ENCODE data around the gene ZNF532.

The ZNF532 gene

GRCh38 chr18:58947136-58947732 is 82.6 kb downstream of the ZNF532 start:
- H3K36me3 Mint-ChIP-seq (ENCODE audit: low read depth): no peaks in the 10 kb centered on the region
- H3K4me1 Mint-ChIP-seq (ENCODE audit: low read depth): no peaks in the 10 kb centered on the region
- H3K27ac Mint-ChIP-seq: no peak overlapping the region
- H3K9me3 Mint-ChIP-seq: no peaks in the 10 kb centered on the region
- DNase-seq (ENCODE audit: low spot score): no peak
- H3K27me3 Mint-ChIP-seq (ENCODE audit: low read depth): no peaks in the 10 kb centered on the region
- no peak overlapping the region for H3K4me3 Mint-ChIP-seq

- Mint-ChIP-seq H3K36me3 (ENCODE audit: low read depth) (no peaks in the 10 kb centered on the region), H3K4me3 (no peak overlapping the region), H3K27me3 (ENCODE audit: low read depth) (no peaks in the 10 kb centered on the region), H3K4me1 (ENCODE audit: low read depth) (no peaks in the 10 kb centered on the region), H3K9me3 (no peaks in the 10 kb centered on the region), H3K27ac (no peak overlapping the region)
- DNase-seq (ENCODE audit: low spot score): no peak
Measured at GRCh38 chr18:58949031-58949430, 84.4 kb downstream of the ZNF532 start.

GRCh38 chr18:58951986-58952702 is 87.5 kb downstream of the ZNF532 start:
- no peaks in the 10 kb centered on the region for H3K27me3 Mint-ChIP-seq (ENCODE audit: low read depth)
- H3K9me3 Mint-ChIP-seq: no peaks in the 10 kb centered on the region
- no peak overlapping the region for H3K27ac Mint-ChIP-seq
- no peak for DNase-seq (ENCODE audit: low spot score)
- no peak overlapping the region for H3K4me3 Mint-ChIP-seq
- H3K36me3 Mint-ChIP-seq (ENCODE audit: low read depth): no peaks in the 10 kb centered on the region
- H3K4me1 Mint-ChIP-seq (ENCODE audit: low read depth): no peaks in the 10 kb centered on the region

GRCh38 chr18:58952858-58953257 is 88.2 kb downstream of the ZNF532 start:
- Mint-ChIP-seq H3K27ac (no peak overlapping the region), H3K4me1 (ENCODE audit: low read depth) (no peaks in the 10 kb centered on the region), H3K4me3 (no peak overlapping the region), H3K36me3 (ENCODE audit: low read depth) (no peaks in the 10 kb centered on the region), H3K9me3 (no peaks in the 10 kb centered on the region), H3K27me3 (ENCODE audit: low read depth) (no peaks in the 10 kb centered on the region)
- DNase-seq (ENCODE audit: low spot score): no peak

GRCh38 chr18:58953627-58954026 is 89.0 kb downstream of the ZNF532 start:
- Mint-ChIP-seq H3K4me3 (no peak overlapping the region), H3K27ac (no peak overlapping the region), H3K9me3 (no peaks in the 10 kb centered on the region), H3K4me1 (ENCODE audit: low read depth) (no peaks in the 10 kb centered on the region), H3K27me3 (ENCODE audit: low read depth) (no peaks in the 10 kb centered on the region), H3K36me3 (ENCODE audit: low read depth) (no peaks in the 10 kb centered on the region)
- no peak for DNase-seq (ENCODE audit: low spot score)

- H3K27me3 Mint-ChIP-seq (ENCODE audit: low read depth): no peaks in the 10 kb centered on the region
- no peak for DNase-seq (ENCODE audit: low spot score)
- no peaks in the 10 kb centered on the region for H3K9me3 Mint-ChIP-seq
- H3K27ac Mint-ChIP-seq: no peak overlapping the region
- H3K36me3 Mint-ChIP-seq (ENCODE audit: low read depth): no peaks in the 10 kb centered on the region
- no peaks in the 10 kb centered on the region for H3K4me1 Mint-ChIP-seq (ENCODE audit: low read depth)
- H3K4me3 Mint-ChIP-seq: no peak overlapping the region
Measured at GRCh38 chr18:58955001-58955400, 90.3 kb downstream of the ZNF532 start.

GRCh38 chr18:58955738-58956137 is 91.1 kb downstream of the ZNF532 start:
- no peak for DNase-seq (ENCODE audit: low spot score)
- Mint-ChIP-seq H3K27me3 (ENCODE audit: low read depth) (no peaks in the 10 kb centered on the region), H3K36me3 (ENCODE audit: low read depth) (no peaks in the 10 kb centered on the region), H3K4me3 (no peak overlapping the region), H3K27ac (no peak overlapping the region), H3K4me1 (ENCODE audit: low read depth) (no peaks in the 10 kb centered on the region), H3K9me3 (no peaks in the 10 kb centered on the region)

- no peaks in the 10 kb centered on the region for H3K36me3 Mint-ChIP-seq (ENCODE audit: low read depth)
- H3K27ac Mint-ChIP-seq: no peak overlapping the region
- H3K27me3 Mint-ChIP-seq (ENCODE audit: low read depth): no peaks in the 10 kb centered on the region
- H3K4me1 Mint-ChIP-seq (ENCODE audit: low read depth): no peaks in the 10 kb centered on the region
- DNase-seq (ENCODE audit: low spot score): no peak
- H3K4me3 Mint-ChIP-seq: no peak overlapping the region
- no peaks in the 10 kb centered on the region for H3K9me3 Mint-ChIP-seq
Measured at GRCh38 chr18:58958628-58959027, 94.0 kb downstream of the ZNF532 start.

GRCh38 chr18:58960508-58960907 is 95.8 kb downstream of the ZNF532 start:
- H3K4me3 Mint-ChIP-seq: no peak overlapping the region
- peaks cover 2% of the 10 kb centered on the region for H3K4me1 Mint-ChIP-seq (ENCODE audit: low read depth)
- H3K27ac Mint-ChIP-seq: no peak overlapping the region

GRCh38 chr18:58960946-58961722 is 96.5 kb downstream of the ZNF532 start:
- Mint-ChIP-seq H3K27me3 (ENCODE audit: low read depth) (no peaks in the 10 kb centered on the region), H3K27ac (no peak overlapping the region), H3K9me3 (no peaks in the 10 kb centered on the region), H3K4me1 (ENCODE audit: low read depth) (peaks cover 2% of the 10 kb centered on the region), H3K36me3 (ENCODE audit: low read depth) (no peaks in the 10 kb centered on the region), H3K4me3 (no peak overlapping the region)
- DNase-seq (ENCODE audit: low spot score): peak; percentile 14

More at GRCh38 chr18:58960508-58960907, 95.8 kb downstream of the ZNF532 start:
- no peaks in the 10 kb centered on the region for H3K27me3 Mint-ChIP-seq (ENCODE audit: low read depth)
- no peak for DNase-seq (ENCODE audit: low spot score)
- H3K36me3 Mint-ChIP-seq (ENCODE audit: low read depth): no peaks in the 10 kb centered on the region
- no peaks in the 10 kb centered on the region for H3K9me3 Mint-ChIP-seq

- no peaks in the 10 kb centered on the region for H3K36me3 Mint-ChIP-seq (ENCODE audit: low read depth)
- peaks cover 2% of the 10 kb centered on the region for H3K4me1 Mint-ChIP-seq (ENCODE audit: low read depth)
- DNase-seq (ENCODE audit: low spot score): no peak
- no peaks in the 10 kb centered on the region for H3K9me3 Mint-ChIP-seq
- H3K27me3 Mint-ChIP-seq (ENCODE audit: low read depth): no peaks in the 10 kb centered on the region
- no peak overlapping the region for H3K4me3 Mint-ChIP-seq
- H3K27ac Mint-ChIP-seq: no peak overlapping the region
Measured at GRCh38 chr18:58962336-58962735, 97.7 kb downstream of the ZNF532 start.

GRCh38 chr18:58965291-58966004 is 100.8 kb downstream of the ZNF532 start:
- no peaks in the 10 kb centered on the region for H3K9me3 Mint-ChIP-seq

GRCh38 chr18:58966005-58966677 is 101.5 kb downstream of the ZNF532 start:
- H3K27me3 Mint-ChIP-seq (ENCODE audit: low read depth): no peaks in the 10 kb centered on the region
- H3K27ac Mint-ChIP-seq: no peak overlapping the region
- H3K4me1 Mint-ChIP-seq (ENCODE audit: low read depth): peaks cover 2% of the 10 kb centered on the region
- no peak overlapping the region for H3K4me3 Mint-ChIP-seq
- DNase-seq (ENCODE audit: low spot score): no peak
- H3K36me3 Mint-ChIP-seq (ENCODE audit: low read depth): no peaks in the 10 kb centered on the region
- H3K9me3 Mint-ChIP-seq: no peaks in the 10 kb centered on the region

More at GRCh38 chr18:58965291-58966004, 100.8 kb downstream of the ZNF532 start:
- no peak overlapping the region for H3K27ac Mint-ChIP-seq
- no peak overlapping the region for H3K4me3 Mint-ChIP-seq
- no peaks in the 10 kb centered on the region for H3K36me3 Mint-ChIP-seq (ENCODE audit: low read depth)
- peaks cover 2% of the 10 kb centered on the region for H3K4me1 Mint-ChIP-seq (ENCODE audit: low read depth)
- no peak for DNase-seq (ENCODE audit: low spot score)
- H3K27me3 Mint-ChIP-seq (ENCODE audit: low read depth): no peaks in the 10 kb centered on the region
